ENCODE results near the gene COL4A2.

The COL4A2 gene

DNA sequence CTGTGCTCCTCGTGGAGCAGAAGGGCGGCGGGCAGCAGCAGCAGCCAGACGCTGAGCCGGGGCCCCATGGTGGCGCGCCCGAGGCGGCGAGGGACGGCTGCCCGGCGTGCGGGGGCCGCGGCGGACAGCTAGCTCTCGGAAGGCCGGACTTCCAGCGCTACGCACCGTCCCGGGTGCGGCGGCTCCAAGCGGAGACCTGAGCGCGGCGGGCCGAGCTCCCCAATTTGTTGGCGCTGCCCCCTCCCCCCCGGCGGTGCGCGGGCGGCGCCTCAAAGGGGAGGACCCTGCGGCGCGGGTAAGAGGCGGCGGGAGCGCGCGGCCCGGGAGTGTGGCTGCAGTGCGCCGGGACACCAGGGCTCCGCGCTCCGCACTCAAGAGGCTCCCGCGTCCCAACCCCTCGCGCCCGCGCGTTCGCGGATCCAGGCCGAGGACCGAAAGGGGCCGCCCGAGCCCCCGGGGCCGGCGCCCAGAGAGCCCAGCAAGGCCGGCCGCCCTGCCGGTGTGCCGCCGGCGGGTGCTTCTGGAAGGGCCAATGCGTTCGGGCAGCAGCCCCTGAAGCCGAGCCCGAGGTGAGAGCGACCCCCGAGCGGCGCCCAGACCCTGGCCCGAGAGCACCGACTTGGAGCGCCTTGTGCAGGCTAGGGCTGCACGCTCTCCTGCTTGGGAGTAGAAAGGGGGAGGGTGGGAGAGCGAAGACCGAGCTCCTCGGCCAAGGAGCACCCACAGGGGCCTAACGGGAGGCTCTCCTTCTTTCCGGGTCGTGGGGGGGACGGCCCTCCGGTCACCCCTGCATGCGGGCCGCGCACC, at the start of gene COL4A2, which contains the start of gene COL4A1:
Gene COL4A2, plus strand, starts transcription at position 325 of the 807 bp plus-strand sequence. CDS start 620 bp downstream, outside the sequence.
Gene COL4A1, minus strand, starts transcription at position 198 of the 807 bp plus-strand sequence. Its CDS starts 130 bp downstream, at position 68.
- DNase-seq, result peak in 1 of 2 experiments; percentile 34

- DNase-seq, result no peak
Observed at GRCh38 chr13:110257408-110257807, 49.7 kb upstream of the COL4A2 start.

- DNase-seq, result no peak
Observed at GRCh38 chr13:110258876-110259631, 48.0 kb upstream of the COL4A2 start.

- no peak for DNase-seq
Observed at GRCh38 chr13:110259651-110260050, 47.4 kb upstream of the COL4A2 start.

DNA sequence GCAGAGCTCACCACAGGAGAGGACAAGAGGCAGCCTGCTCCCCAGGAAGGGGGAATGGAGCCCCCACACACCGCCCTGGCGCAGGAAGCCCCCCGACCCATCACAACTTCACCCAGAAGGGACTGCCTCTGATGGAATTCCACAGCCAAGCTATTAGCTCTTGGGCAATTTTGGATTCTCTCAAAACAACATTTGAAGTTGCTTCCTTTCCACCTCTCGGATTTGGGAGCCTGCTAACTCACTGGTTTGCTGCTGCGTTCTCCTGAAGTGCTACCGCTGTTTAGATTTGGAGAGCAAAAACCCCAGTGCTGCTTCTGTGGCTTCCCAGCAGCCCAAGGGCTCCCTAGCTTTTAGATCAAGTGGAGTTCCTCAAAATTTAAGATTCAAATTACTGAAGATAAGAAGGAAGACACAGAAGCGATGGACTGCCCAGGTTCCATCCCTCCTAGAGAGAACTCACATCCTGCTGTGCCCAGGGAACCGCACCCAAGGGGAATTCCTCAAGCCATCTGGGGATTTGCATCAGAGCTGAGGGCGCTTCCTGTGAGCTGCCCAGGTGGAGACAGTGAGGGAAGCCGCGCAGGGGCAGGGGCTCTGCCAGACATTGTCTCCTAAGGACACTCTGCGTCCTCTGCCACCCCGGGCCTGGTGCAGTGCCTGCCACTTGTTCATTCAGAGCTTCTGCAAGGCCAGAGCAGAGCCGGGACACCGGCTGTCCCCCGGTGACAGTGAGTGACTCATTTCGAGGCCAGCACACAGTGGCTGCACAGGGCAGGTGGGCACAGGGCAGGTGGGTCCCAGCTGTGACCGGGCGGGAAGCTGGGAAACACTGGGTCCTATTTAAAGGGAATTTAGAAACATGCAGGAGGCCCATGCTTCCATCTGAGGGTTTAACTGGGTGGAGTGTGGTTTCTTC, 45.7 kb upstream of the COL4A2 start:
- DNase-seq, result no peak

- no peak for DNase-seq
Observed at GRCh38 chr13:110262082-110262436, 45.0 kb upstream of the COL4A2 start.

DNA sequence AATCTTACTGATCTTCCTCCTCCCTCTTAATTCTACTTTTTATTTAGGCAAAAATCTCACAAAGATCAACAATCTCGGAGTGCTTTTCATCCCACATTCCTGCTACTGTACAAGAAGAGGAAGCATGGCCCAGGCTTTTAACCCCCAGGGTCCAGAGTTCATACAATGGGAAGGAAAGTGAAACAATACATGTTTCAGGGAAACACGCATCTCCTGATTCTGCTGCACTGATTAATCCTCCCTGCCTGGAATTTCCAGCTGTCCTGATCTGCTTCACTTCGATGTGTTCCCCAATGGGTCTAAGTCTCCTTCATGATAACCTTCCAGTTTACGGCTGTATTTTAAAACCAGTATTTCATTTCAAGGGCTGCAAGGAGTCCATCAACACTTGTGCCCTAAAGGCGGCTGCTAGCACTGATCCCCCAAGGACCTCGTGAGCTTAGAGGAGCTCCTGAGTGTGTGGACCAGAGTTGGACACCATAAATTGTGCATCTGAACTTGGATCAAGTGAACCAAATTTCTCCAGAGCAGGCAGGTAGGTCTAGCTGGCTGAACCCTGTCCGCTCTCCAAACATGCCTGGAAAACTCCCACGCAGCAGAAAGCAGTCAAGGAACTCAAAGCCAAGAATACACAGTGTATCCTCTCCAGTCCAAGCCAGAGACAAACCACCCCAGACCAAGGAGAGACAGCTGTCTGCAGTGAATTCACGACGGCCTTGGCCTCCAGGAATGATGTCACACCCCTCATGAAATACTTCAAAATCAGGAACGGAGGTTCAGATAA, 44.4 kb upstream of the COL4A2 start:
- DNase-seq, result no peak

DNA sequence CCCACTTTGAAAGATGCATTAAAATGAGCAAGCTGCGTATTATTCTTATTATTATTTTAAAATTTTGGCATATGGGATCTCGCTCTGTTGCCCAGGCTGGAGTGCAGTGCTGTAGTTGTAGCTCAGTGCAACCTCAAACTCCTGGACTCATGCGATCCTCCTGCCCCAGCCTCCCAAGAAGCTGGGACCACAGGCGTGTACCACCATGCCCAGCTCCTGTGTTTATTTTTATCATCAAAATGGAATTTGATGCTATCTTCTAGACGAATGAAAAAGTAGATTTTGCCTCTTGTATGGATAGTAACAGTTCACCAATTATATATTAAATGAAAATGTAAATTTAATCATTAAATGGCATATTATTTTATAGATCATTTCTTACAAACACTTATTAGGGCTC, 43.7 kb upstream of the COL4A2 start:
- DNase-seq, result no peak

GRCh38 chr13:110263888-110264287, 43.2 kb upstream of the COL4A2 start:
- DNase-seq, result no peak

GRCh38 chr13:110264685-110265275, 42.3 kb upstream of the COL4A2 start:
- DNase-seq, result no peak

GRCh38 chr13:110265341-110265681, 41.8 kb upstream of the COL4A2 start:
- DNase-seq, result no peak

DNA sequence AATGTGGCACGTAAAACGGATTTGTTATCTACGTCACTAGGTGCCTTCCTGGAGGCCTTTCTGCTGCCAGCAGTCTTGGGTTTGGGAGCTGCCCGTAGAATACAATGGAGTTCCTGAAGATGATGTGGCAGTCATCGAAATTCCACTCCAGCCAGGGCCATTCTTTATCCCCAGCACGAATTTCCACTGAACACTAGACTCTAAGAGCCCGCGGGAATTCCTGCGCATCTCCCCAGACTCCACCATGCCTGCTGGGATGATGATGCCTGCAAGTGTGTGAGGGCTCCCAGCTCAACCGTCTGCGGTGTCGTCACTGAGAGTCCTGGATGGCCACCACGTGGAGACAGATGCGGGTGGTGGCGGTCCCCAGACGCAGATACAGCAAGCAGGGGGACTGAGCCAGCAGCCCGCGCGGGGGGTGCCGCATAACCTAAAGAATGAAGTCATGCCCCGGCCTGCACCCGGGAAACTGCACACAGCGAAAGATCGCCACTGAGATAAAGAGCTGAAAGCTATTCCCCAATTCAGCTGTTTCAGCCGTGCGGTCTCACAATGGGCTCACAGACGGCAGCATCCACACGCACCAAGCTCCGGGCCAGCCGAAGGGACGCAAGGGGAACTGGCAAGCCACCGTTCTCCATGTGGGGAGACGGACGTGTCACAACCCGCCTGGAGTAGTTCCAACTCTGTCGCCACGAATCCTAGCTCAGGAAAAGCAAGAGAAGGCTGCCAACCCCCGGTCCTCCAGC, 41.2 kb upstream of the COL4A2 start:
- no peak for DNase-seq

GRCh38 chr13:110266431-110266809, 40.7 kb upstream of the COL4A2 start:
- DNase-seq, result no peak

GRCh38 chr13:110266983-110267382, 40.1 kb upstream of the COL4A2 start:
- DNase-seq, result no peak

DNA sequence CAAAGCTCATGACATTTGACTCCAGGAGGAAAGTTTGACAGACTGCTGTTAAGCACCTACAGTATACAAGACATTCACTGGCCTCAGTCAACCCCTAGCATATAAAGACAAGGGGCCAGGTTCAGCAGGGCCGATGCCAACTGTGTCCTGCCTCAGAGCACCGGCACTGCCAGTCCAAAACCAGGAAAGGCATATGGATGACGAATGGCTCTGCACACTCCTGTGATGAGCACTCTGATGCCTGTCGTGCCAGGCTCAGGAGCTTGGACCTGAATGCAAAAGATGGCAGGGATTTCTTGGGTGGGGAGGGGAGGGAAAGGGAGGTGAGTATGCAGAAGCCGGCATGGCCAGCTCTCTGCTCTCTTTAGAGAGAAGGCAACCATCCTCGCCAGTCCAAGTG, 39.0 kb upstream of the COL4A2 start:
- DNase-seq, result no peak

DNA sequence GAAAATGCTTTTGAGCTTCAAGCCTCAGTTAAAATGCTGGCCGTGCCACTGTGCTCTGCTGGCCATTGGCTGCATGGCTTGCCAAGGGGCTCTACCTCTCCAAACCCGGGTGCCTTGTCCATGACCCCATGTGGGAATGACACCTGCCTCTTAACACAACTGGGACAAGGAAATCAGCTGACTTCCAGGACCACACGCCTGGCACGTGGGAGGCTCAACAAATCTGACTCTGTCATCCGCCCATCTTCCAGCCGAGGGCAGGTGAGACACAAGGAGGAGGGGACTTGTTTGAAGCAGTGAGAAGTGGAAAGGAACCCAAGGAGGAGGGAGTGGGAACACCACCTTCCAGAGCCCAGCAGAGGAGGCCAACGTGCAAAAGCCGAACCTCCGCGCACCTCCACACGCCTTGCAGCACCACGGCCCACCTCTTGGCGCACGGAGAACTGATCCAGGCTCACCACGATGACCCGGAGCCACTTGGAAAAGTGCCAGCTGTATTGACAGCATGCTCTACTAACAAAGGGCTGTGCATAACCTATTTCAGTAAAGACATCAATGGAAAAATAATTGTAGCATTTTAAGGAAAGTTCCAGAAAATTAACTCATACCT, 38.4 kb upstream of the COL4A2 start:
- DNase-seq, result no peak

DNA sequence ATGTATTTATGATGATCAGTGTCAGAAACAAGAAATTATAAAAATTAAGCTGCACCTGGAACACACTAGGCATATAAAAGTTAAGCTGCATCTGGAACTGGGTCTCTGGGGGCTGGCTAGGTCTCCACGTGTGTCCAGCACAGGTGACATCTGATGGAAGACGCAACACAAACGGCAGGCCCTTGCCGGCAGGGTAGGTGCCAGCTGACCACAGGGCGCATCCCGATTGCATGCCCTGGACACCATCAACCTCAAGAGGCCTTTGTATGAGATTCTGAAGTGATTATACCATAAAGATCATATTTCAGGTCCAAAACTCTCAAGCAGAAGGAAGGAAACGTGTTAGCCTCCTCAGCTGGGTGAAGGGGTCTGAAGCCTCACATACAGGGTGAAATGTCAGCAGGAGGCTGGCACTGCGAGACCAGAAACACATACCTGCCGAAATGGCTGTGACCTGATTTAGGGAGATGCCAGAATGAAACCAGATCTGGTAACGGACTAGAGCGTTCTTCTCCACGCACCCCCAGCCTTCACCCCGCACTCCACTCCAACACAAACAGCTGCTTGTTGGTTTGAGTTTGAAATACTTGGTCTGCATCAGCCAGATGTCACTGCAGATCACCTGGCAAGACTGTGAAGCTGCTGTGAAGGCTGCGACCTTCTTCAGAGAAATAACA, 37.4 kb upstream of the COL4A2 start:
- DNase-seq, result peak in 1 of 2 experiments; percentile 48

GRCh38 chr13:110270507-110270906, 36.6 kb upstream of the COL4A2 start:
- DNase-seq, result no peak

- no peak for DNase-seq
Observed at GRCh38 chr13:110271313-110271712, 35.8 kb upstream of the COL4A2 start.

- DNase-seq, result no peak
Observed at GRCh38 chr13:110272227-110272626, 34.9 kb upstream of the COL4A2 start.
